HG02610 (cell line): ENCODE data around the gene ELMOD3.
"Not testable (repeated sequence)": the region's sequence is repeated elsewhere in the genome, so short reads cannot be mapped to it uniquely, and the experiment has no call there.

Source experiments
- ATAC-seq: cut with Tn5 transposase; IDR thresholded peaks from one replicate; pipeline ENCODE4 v1.9.1; 2021; ENCODE audit warnings: mild to moderate bottlenecking, moderate library complexity; ENCODE audit not compliant: unreplicated experiment

The ELMOD3 gene

DNA sequence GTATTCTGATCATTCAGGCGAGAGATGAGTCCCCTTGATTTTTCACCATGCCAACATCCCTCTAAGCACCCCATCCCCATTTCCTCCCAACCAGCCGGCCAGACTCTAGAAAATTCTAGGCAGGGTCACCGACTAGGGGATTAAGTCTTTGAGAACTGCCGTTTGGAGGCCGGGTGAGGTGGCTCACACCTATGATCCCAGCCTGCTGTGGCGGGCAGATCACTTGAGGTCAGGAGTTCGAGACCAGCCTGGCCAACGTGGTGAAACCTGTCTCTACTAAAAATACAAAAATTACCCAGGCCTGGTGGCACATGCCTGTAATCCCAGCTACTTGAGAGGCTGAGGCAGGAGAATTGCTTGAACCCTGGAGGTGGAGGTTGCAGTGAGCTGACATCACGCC, 85.0 kb downstream of the ELMOD3 start:
- ATAC-seq = not testable (repeated sequence)

- ATAC-seq = no peak
Measured at GRCh38 chr2:85439986-85440385, 85.4 kb downstream of the ELMOD3 start.

GRCh38 chr2:85440729-85441128, 86.2 kb downstream of the ELMOD3 start:
- no peak for ATAC-seq
